K562 (cell line): Measurements from ENCODE around the gene ANKRD6.

Experiments used
- CHD4 ChIP-seq: fragments of 200-600 bp; sonication (generic); IDR thresholded peaks from 3 replicates; pipeline ENCODE4 v1.6.1; 2012; ENCODE audit warnings: low read depth, mild to moderate bottlenecking, mixed read lengths, low read length, inconsistent platforms; ENCODE audit not compliant: insufficient read depth, insufficient replicate concordance, poor library complexity, severe bottlenecking
- CTCF ChIP-seq, 3 experiments: IDR thresholded peaks in 2 of 3; conservative IDR thresholded peaks in 1 of 3; 2 replicates each; pipeline ENCODE4 v1.5.1; 2011 to 2012; ENCODE audit warnings: low read length in 3 of 3, mild to moderate bottlenecking in 3 of 3, control low read depth in 2 of 3, improper control_type of control experiment in 1 of 3, inconsistent platforms in 1 of 3, low read depth in 1 of 3, mixed read lengths in 1 of 3, moderate library complexity in 1 of 3; ENCODE audit not compliant: insufficient read depth in 2 of 3
- EZH2 ChIP-seq: IDR thresholded peaks from 2 replicates; pipeline ENCODE4 v1.6.1; 2012; ENCODE audit warnings: low read depth, mild to moderate bottlenecking, inconsistent platforms, low read length, borderline replicate concordance
- MYC ChIP-seq, 2 experiments: fragments of 250-450 bp in 1 of 2; sonication (Bioruptor Pico) in 1 of 2; IDR thresholded peaks; 2 replicates each; pipeline versions ENCODE4 v1.5.1 to v1.6.1; 2012 to 2021; ENCODE audit warnings: low read depth in 2 of 2, borderline replicate concordance in 1 of 2, improper control_type of control experiment in 1 of 2, low read length in 1 of 2, mild to moderate bottlenecking in 1 of 2, moderate library complexity in 1 of 2
- NFIX ChIP-seq: fragments of 250-450 bp; sonication (Bioruptor Pico); IDR thresholded peaks from 2 replicates; pipeline ENCODE4 v1.4.0; 2020; ENCODE audit warnings: low read depth, mild to moderate bottlenecking, moderate library complexity
- NRF1 ChIP-seq, 2 experiments: fragments of 450-650 bp; IDR thresholded peaks in 1 of 2; conservative IDR thresholded peaks in 1 of 2; 2 replicates each; pipeline ENCODE4 v1.6.1; 2014; ENCODE audit warnings: mild to moderate bottlenecking in 2 of 2
- PHF8 ChIP-seq: fragments of 200-600 bp; sonication (generic); IDR thresholded peaks from 2 replicates; pipeline ENCODE4 v1.6.1; 2012; ENCODE audit warnings: mixed run types, mild to moderate bottlenecking, inconsistent platforms, low read length, moderate library complexity, borderline replicate concordance

- TF ChIP-seq CTCF (IDR thresholded peaks at IDR 0.05 in 2 of 3, conservative IDR thresholded peaks at IDR 0.05 in 1 of 3; ENCODE audit: insufficient read depth in 2 of 3, low read depth in 1 of 3, low read length in 3 of 3) (no peak), MYC (IDR thresholded peaks at IDR 0.05; ENCODE audit: low read depth, low read length) (no peak), MYC (CRISPR knock-in tag; IDR thresholded peaks at IDR 0.05; ENCODE audit: borderline replicate concordance, low read depth) (no peak), CHD4 (no peak), EZH2 (no peak), PHF8 (no peak), NFIX (no peak), NRF1 (conservative IDR thresholded peaks at IDR 0.05 in 1 of 2, IDR thresholded peaks at IDR 0.05 in 1 of 2) (no peak)
These were observed 49.2 kb downstream of the ANKRD6 start for GRCh38 chr6:89482126-89482525.
